H1 (cell line): Measurements from ENCODE around the gene NBL1. TPM values are rescaled to one million over a fixed set of nuclear protein-coding genes. Genes with fewer than 3 reads are reported as not detected.

Source experiments
- CTCF ChIA-PET: fragments of 300-600 bp; sonication (Branson Sonifier 250); formaldehyde crosslinking; loops from one replicate; lab custom pipeline; 2021; ENCODE audit not compliant: partially characterized antibody; lab: Charles Lee
- POLR2A ChIA-PET: fragments of 300-600 bp; sonication (Branson Sonifier 250); formaldehyde crosslinking; loops from one replicate; lab custom pipeline; 2021; ENCODE audit warnings: inconsistent platforms; ENCODE audit not compliant: partially characterized antibody; lab: Charles Lee
- DNase-seq, 2 experiments: peaks; one replicate each; pipeline versions ENCODE4 v3.0.0 to v3.0.0-alpha.2; 2010 to 2022; ENCODE audit warnings: low spot score in 2 of 2, low read depth in 1 of 2, mixed read lengths in 1 of 2
- FAIRE-seq: peaks from 2 replicates; lab custom pipeline; 2011; peaks lifted over from hg19 to GRCh38; lab: Jason Lieb, UNC
- H2AFZ ChIP-seq: 2 replicates; pipeline ENCODE4 v1.8.1; 2012; ENCODE audit warnings: low read length, inconsistent platforms
- H2AK5ac ChIP-seq: 2 replicates; pipeline ENCODE4 v1.6.1; 2013; ENCODE audit warnings: low read depth, low read length
- H2BK120ac ChIP-seq: replicated peaks from 2 replicates; pipeline ENCODE3; 2013; ENCODE audit warnings: low read depth, low read length, inconsistent platforms
- H2BK12ac ChIP-seq: 2 replicates; pipeline ENCODE4 v1.6.1; 2013; ENCODE audit warnings: low read depth, low read length
- H2BK15ac ChIP-seq: 2 replicates; pipeline ENCODE4 v1.6.1; 2013; ENCODE audit warnings: low read length
- H2BK20ac ChIP-seq: 2 replicates; pipeline ENCODE4 v1.6.1; 2013; ENCODE audit warnings: low read length
- H2BK5ac ChIP-seq: 2 replicates; pipeline ENCODE4 v1.6.1; 2013; ENCODE audit warnings: low read depth, low read length
- H3K14ac ChIP-seq: 2 replicates; pipeline ENCODE4 v1.6.1; 2013; ENCODE audit warnings: inconsistent platforms; ENCODE audit not compliant: insufficient read length
- H3K18ac ChIP-seq: 2 replicates; pipeline ENCODE4 v1.6.1; 2013; ENCODE audit warnings: low read length; ENCODE audit errors: extremely low read depth
- H3K23ac ChIP-seq: 2 replicates; pipeline ENCODE4 v1.6.1; 2013; ENCODE audit warnings: inconsistent platforms; ENCODE audit not compliant: insufficient read length
- H3K23me2 ChIP-seq: 2 replicates; pipeline ENCODE4 v1.6.1; 2013; ENCODE audit warnings: low read depth, low read length
- H3K27ac ChIP-seq: 2 replicates; pipeline ENCODE4 v1.6.1; 2011; ENCODE audit warnings: low read depth, low read length, inconsistent platforms
- H3K27me3 ChIP-seq, 4 experiments: replicated peaks in 1 of 4; 1 replicate in 1 of 4; 2 replicates in 3 of 4; pipeline versions ENCODE4 v1.6.1 to v1.8.1; 2011 to 2013; ENCODE audit warnings: low read length in 3 of 4, mild to moderate bottlenecking in 3 of 4, inconsistent platforms in 2 of 4, mixed read lengths in 2 of 4, moderate library complexity in 1 of 4; ENCODE audit not compliant: control insufficient read depth in 3 of 4, insufficient read depth in 3 of 4; ENCODE audit errors: extremely low read depth in 1 of 4
- H3K36me3 ChIP-seq, 4 experiments: 2 replicates each; pipeline versions ENCODE4 v1.6.1 to v1.8.1; 2011 to 2013; ENCODE audit warnings: mild to moderate bottlenecking in 4 of 4, low read length in 3 of 4, moderate library complexity in 2 of 4, control low read depth in 1 of 4, inconsistent platforms in 1 of 4; ENCODE audit not compliant: insufficient read depth in 4 of 4, control insufficient read depth in 2 of 4
- H3K4ac ChIP-seq: replicated peaks from 2 replicates; pipeline ENCODE3; 2013; ENCODE audit warnings: low read length, low read depth, mixed read lengths, inconsistent platforms; ENCODE audit not compliant: insufficient read length
- H3K4me1 ChIP-seq, 4 experiments: replicated peaks in 1 of 4; 1 replicate in 1 of 4; 2 replicates in 3 of 4; pipeline versions ENCODE4 v1.6.1 to v1.8.1; 2011 to 2013; ENCODE audit warnings: low read length in 3 of 4, inconsistent platforms in 2 of 4, mixed read lengths in 1 of 4; ENCODE audit not compliant: insufficient read depth in 4 of 4, control insufficient read depth in 3 of 4
- H3K4me2 ChIP-seq, 2 experiments: 2 replicates each; pipeline versions ENCODE4 v1.6.1 to v1.8.1; 2011 to 2013; ENCODE audit warnings: low read depth in 2 of 2, low read length in 2 of 2, control low read depth in 1 of 2, inconsistent platforms in 1 of 2, mild to moderate bottlenecking in 1 of 2; ENCODE audit not compliant: insufficient read depth in 1 of 2
- H3K4me3 ChIP-seq, 4 experiments: fragments of 200-600, 300-600 bp in 1 of 4; sonication (generic), shearing (Covaris generic), sonication (Bioruptor Twin) in 1 of 4; 2 replicates each; pipeline versions ENCODE4 v1.5.1 to v1.8.1; 2011 to 2016; ENCODE audit warnings: low read length in 4 of 4, low read depth in 3 of 4, control low read depth in 2 of 4, inconsistent platforms in 2 of 4, mild to moderate bottlenecking in 2 of 4, mixed read lengths in 1 of 4, moderate library complexity in 1 of 4; ENCODE audit not compliant: insufficient read depth in 2 of 4; ENCODE audit errors: extremely low read depth in 1 of 4
- H3K56ac ChIP-seq: replicated peaks from 2 replicates; pipeline ENCODE3; 2013; ENCODE audit warnings: low read depth, mild to moderate bottlenecking, mixed read lengths, low read length, inconsistent platforms; ENCODE audit not compliant: insufficient read length
- H3K79me1 ChIP-seq: 2 replicates; pipeline ENCODE4 v1.6.1; 2013; ENCODE audit warnings: low read depth, low read length, control low read depth
- H3K79me2 ChIP-seq, 2 experiments: 2 replicates each; pipeline versions ENCODE4 v1.6.1 to v1.8.1; 2012 to 2013; ENCODE audit warnings: low read length in 2 of 2, mild to moderate bottlenecking in 2 of 2, inconsistent platforms in 1 of 2; ENCODE audit not compliant: insufficient read depth in 2 of 2, control insufficient read depth in 1 of 2
- H3K9ac ChIP-seq, 4 experiments: replicated peaks in 1 of 4; 1 replicate in 1 of 4; 2 replicates in 3 of 4; pipeline versions ENCODE4 v1.6.1 to v1.8.1; 2011 to 2013; ENCODE audit warnings: low read depth in 3 of 4, low read length in 3 of 4, control low read depth in 2 of 4, mild to moderate bottlenecking in 2 of 4, moderate library complexity in 2 of 4, inconsistent platforms in 1 of 4; ENCODE audit errors: extremely low read depth in 1 of 4
- H3K9me3 ChIP-seq, 2 experiments: 2 replicates each; pipeline versions ENCODE4 v1.6.1 to v1.8.1; 2012 to 2013; ENCODE audit warnings: mild to moderate bottlenecking in 2 of 2, moderate library complexity in 2 of 2, control low read depth in 1 of 2, inconsistent platforms in 1 of 2, low read depth in 1 of 2, low read length in 1 of 2, mixed read lengths in 1 of 2; ENCODE audit not compliant: insufficient read depth in 2 of 2
- H4K20me1 ChIP-seq, 2 experiments: replicated peaks in 1 of 2; 2 replicates each; pipeline versions ENCODE3 to v1.8.1; 2011 to 2013; ENCODE audit warnings: inconsistent platforms in 2 of 2, low read length in 2 of 2, mild to moderate bottlenecking in 1 of 2; ENCODE audit not compliant: insufficient read depth in 2 of 2, control insufficient read depth in 1 of 2
- H4K5ac ChIP-seq: 2 replicates; pipeline ENCODE4 v1.6.1; 2013; ENCODE audit warnings: low read length, low read depth, mixed read lengths, inconsistent platforms; ENCODE audit not compliant: insufficient read length
- H4K8ac ChIP-seq: 2 replicates; pipeline ENCODE4 v1.8.0; 2013; ENCODE audit warnings: mild to moderate bottlenecking, moderate library complexity, low read length, inconsistent platforms; ENCODE audit not compliant: insufficient read depth; ENCODE audit errors: extremely low read depth
- H4K91ac ChIP-seq: replicated peaks from 2 replicates; pipeline ENCODE3; 2013; ENCODE audit warnings: low read length, mixed read lengths, inconsistent platforms; ENCODE audit not compliant: insufficient read length
- CHD2 ChIP-seq: IDR thresholded peaks from 2 replicates; pipeline ENCODE4 v1.6.1; 2012; ENCODE audit warnings: low read length, improper control_type of control experiment
- EP300 ChIP-seq, 2 experiments: IDR thresholded peaks; 1 replicate in 1 of 2; 2 replicates in 1 of 2; pipeline ENCODE4 v1.6.1; 2011 to 2012; ENCODE audit warnings: low read depth in 2 of 2, low read length in 2 of 2, mild to moderate bottlenecking in 2 of 2, borderline replicate concordance in 1 of 2, inconsistent platforms in 1 of 2, moderate library complexity in 1 of 2
- KDM1A ChIP-seq: fragments of 200-600, 300-600 bp; sonication (generic); IDR thresholded peaks from 2 replicates; pipeline ENCODE4 v1.7.1; 2016; ENCODE audit warnings: mild to moderate bottlenecking, low read length, borderline replicate concordance
- TBP ChIP-seq: IDR thresholded peaks from 2 replicates; pipeline ENCODE4 v1.6.1; 2011; ENCODE audit warnings: low read depth, low read length, improper control_type of control experiment
- ZNF274 ChIP-seq: IDR thresholded peaks from 2 replicates; pipeline ENCODE4 v1.7.0; 2012; ENCODE audit warnings: low read length, borderline replicate concordance; ENCODE audit errors: extremely low read depth
- WGBS, 2 experiments: shearing (Covaris generic) in 1 of 2; methylation state at CpG; one replicate each; pipeline versions ENCODE4 v1.1.6 to v1.1.7; 2013 to 2015; ENCODE audit warnings: low lambda C conversion rate in 2 of 2, mixed read lengths in 2 of 2, inconsistent platforms in 1 of 2, low coverage in 1 of 2, missing lambda C conversion rate in 1 of 2; ENCODE audit not compliant: insufficient replicate concordance in 2 of 2, insufficient coverage in 1 of 2, insufficient read length in 1 of 2; ENCODE audit errors: extremely low coverage in 1 of 2, missing lambda C conversion rate in 1 of 2; 5-methylcytosine and 5-hydroxymethylcytosine counted together
- polyA plus RNA-seq, 7 experiments: library from polyadenylated mRNA; depleted of rRNA in 3 of 7; stranded (reverse) in 5 of 7; unstranded in 2 of 7; fragments of >200 nt in 5 of 7; fragments of 200-250 nt in 2 of 7; gene quantifications; 1 replicate in 5 of 7; 2 replicates in 1 of 7; 4 replicates in 1 of 7; pipeline versions ENCODE4 v1.2.1 to v1.2.3, GENCODE V29; 2011 to 2013; ENCODE audit warnings: missing spikeins in 2 of 7, mixed read lengths in 2 of 7
- total RNA-seq: library from RNA; stranded (reverse); fragmentation: NEBNext Ultra II Directional; extraction: Animal tissue kit (Norgen Biotek cat#: 25700); gene quantifications from 2 replicates; pipeline ENCODE4 v1.2.1, GENCODE V29; 2021
- TF ChIP-seq, protein P1 (sequence below): IDR thresholded peaks from 2 replicates; pipeline ENCODE4 v1.6.1; 2012; ENCODE audit warnings: inconsistent platforms
- TF ChIP-seq, protein P2 (sequence below): IDR thresholded peaks from 2 replicates; pipeline ENCODE4 v1.6.1; 2012; ENCODE audit warnings: inconsistent platforms

NBL1 gene
- total and polyA plus RNA-seq, 2 of the 8 experiments (the other 6 are each of a cell fraction or from before 2014, with no cell fraction given): 8.7 to 9.7 TPM

DNA sequence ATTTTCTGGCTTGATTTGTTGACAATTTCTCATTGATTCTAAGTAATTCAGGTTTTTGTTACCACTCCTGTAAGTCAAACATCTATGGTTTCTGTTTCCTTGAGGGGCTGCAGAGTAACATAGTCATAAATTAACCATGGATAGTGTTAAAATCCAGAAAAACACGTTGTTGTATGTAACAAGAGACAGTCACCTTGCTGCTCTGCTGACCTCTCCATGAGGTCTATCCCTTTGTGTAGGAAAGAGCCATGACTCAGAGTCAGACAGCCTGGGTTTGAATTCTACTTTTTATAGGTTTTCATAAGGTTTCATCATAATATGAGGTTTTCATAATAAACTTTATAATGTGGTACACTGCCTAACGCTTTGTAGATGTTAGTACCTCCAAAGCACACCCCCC is 27.6 kb upstream of the NBL1 start:
- Histone ChIP-seq H3K9ac (no peak overlapping the region; a peak in 1 of 7 replicates), H2AFZ (no peak overlapping the region), H3K23ac (no peak overlapping the region), H3K18ac (no peak overlapping the region), H4K8ac (no peak overlapping the region), H3K56ac (no peak overlapping the region), H3K14ac (no peak overlapping the region), H2BK12ac (no peak overlapping the region), H3K36me3 (no peaks in the 10 kb centered on the region; a peak in 2 of 8 replicates), H2AK5ac (no peak overlapping the region), H3K27me3 (no peaks in the 10 kb centered on the region), H3K79me2 (peaks cover 0 to 33% of the 10 kb centered on the region in 2 experiments; a peak in 2 of 4 replicates), H3K23me2 (no peaks in the 10 kb centered on the region; the same call in 1 of the 2 replicates), H4K5ac (no peak overlapping the region), H3K79me1 (peaks cover 11% of the 10 kb centered on the region), H3K4me2 (no peak overlapping the region), H3K27ac (no peak overlapping the region), H2BK15ac (no peak overlapping the region), H3K4me3 (no peak overlapping the region), H3K4me1 (peaks cover 0 to 10% (median 2%) of the 10 kb centered on the region in 4 experiments; a peak in 3 of 7 replicates), H2BK20ac (no peak overlapping the region), H4K20me1 (no peaks in the 10 kb centered on the region), H2BK5ac (no peak overlapping the region), H3K9me3 (no peaks in the 10 kb centered on the region), H4K91ac (no peak overlapping the region), H2BK120ac (no peak overlapping the region), H3K4ac (no peak overlapping the region)
- DNase-seq (no peak), FAIRE-seq (no peak)
- ChIA-PET POLR2A (interaction anchor here (0.9 to 1.1 kb wide), 3 partner anchors 13 to 142 kb away, joined by 3 read pairs; no protein-coding TSS in a partner anchor), CTCF (no interaction called here)
- WGBS, 2 experiments: 89% methylated on average over 2 of the region's 2 CpGs; no CpG with 5 or more reads in 1 of the 2 experiments
- TF ChIP-seq TBP (no peak), ZNF274 (no peak), EP300 (IDR thresholded peaks at IDR 0.05; ENCODE audit: borderline replicate concordance in 1 of 2, low read depth in 2 of 2, low read length in 2 of 2) (no peak), KDM1A (no peak), CHD2 (no peak)
- TF ChIP-seq, protein P1, sequence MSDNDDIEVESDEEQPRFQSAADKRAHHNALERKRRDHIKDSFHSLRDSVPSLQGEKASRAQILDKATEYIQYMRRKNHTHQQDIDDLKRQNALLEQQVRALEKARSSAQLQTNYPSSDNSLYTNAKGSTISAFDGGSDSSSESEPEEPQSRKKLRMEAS: no peak
- TF ChIP-seq, protein P2, sequence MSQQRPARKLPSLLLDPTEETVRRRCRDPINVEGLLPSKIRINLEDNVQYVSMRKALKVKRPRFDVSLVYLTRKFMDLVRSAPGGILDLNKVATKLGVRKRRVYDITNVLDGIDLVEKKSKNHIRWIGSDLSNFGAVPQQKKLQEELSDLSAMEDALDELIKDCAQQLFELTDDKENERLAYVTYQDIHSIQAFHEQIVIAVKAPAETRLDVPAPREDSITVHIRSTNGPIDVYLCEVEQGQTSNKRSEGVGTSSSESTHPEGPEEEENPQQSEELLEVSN: no peak
